ENCODE data around the gene KL.

KL gene

GRCh38 chr13:32968793-32969192 lies 47.4 kb upstream of the KL start:
- no peak for TF ChIP-seq EZH2 (IDR thresholded peaks at IDR 0.05; ENCODE audit: borderline replicate concordance, low read depth, low read length, severe bottlenecking)
- TF ChIP-seq CTCF (IDR thresholded peaks at IDR 0.05; ENCODE audit: borderline replicate concordance, extremely low read depth, low read length, poor library complexity, severe bottlenecking) = no peak

GRCh38 chr13:32969516-32969941 lies 46.7 kb upstream of the KL start:
- no peak overlapping the region for H3K27ac ChIP-seq (ENCODE audit: low read length)
- no peak for ATAC-seq (ENCODE audit: insufficient read depth, low read depth)

More at GRCh38 chr13:32968793-32969192, 47.4 kb upstream of the KL start:
- no peak overlapping the region for H2AFZ ChIP-seq (ENCODE audit: low read depth, low read length)
- H3K27me3 ChIP-seq (ENCODE audit: insufficient read depth, low read length, poor library complexity) = peaks cover 4% of the 10 kb centered on the region
- H3K79me2 ChIP-seq (ENCODE audit: insufficient read depth, low read length) = no peaks in the 10 kb centered on the region
- no peaks in the 10 kb centered on the region for H3K9me3 ChIP-seq (ENCODE audit: insufficient read depth, low read length, severe bottlenecking)
- no peak overlapping the region for H3K4me3 ChIP-seq (ENCODE audit: low read depth in 1 of 2, low read length in 2 of 2)
- no peak overlapping the region for H3K27ac ChIP-seq (ENCODE audit: low read length)
- no peak overlapping the region for H3K9ac ChIP-seq (ENCODE audit: low read depth, low read length)
- DNase-seq (no peak), ATAC-seq (ENCODE audit: insufficient read depth, low read depth) (no peak)
- H3K4me1 ChIP-seq (ENCODE audit: insufficient read depth, low read length) = no peaks in the 10 kb centered on the region
- H3K36me3 ChIP-seq (ENCODE audit: insufficient read depth, low read length) = no peaks in the 10 kb centered on the region
- H3K4me2 ChIP-seq (ENCODE audit: insufficient read depth, low read length) = no peak overlapping the region
- H4K20me1 ChIP-seq (ENCODE audit: insufficient read depth, low read length) = no peaks in the 10 kb centered on the region

GRCh38 chr13:32976056-32976805 lies 40.0 kb upstream of the KL start:
- no peak for DNase-seq

More at GRCh38 chr13:32969516-32969941, 46.7 kb upstream of the KL start:
- no peak overlapping the region for H3K4me2 ChIP-seq (ENCODE audit: insufficient read depth, low read length)
- no peak overlapping the region for H3K9ac ChIP-seq (ENCODE audit: low read depth, low read length)
- TF ChIP-seq EZH2 (IDR thresholded peaks at IDR 0.05; ENCODE audit: borderline replicate concordance, low read depth, low read length, severe bottlenecking) (no peak), CTCF (IDR thresholded peaks at IDR 0.05; ENCODE audit: borderline replicate concordance, extremely low read depth, low read length, poor library complexity, severe bottlenecking) (no peak)
- H3K4me3 ChIP-seq (ENCODE audit: low read depth in 1 of 2, low read length in 2 of 2) = no peak overlapping the region
- peaks cover 4% of the 10 kb centered on the region for H3K27me3 ChIP-seq (ENCODE audit: insufficient read depth, low read length, poor library complexity)
- H2AFZ ChIP-seq (ENCODE audit: low read depth, low read length) = no peak overlapping the region
- H4K20me1 ChIP-seq (ENCODE audit: insufficient read depth, low read length) = no peaks in the 10 kb centered on the region
- H3K79me2 ChIP-seq (ENCODE audit: insufficient read depth, low read length) = no peaks in the 10 kb centered on the region
- no peaks in the 10 kb centered on the region for H3K9me3 ChIP-seq (ENCODE audit: insufficient read depth, low read length, severe bottlenecking)
- no peak for DNase-seq
- no peaks in the 10 kb centered on the region for H3K4me1 ChIP-seq (ENCODE audit: insufficient read depth, low read length)
- H3K36me3 ChIP-seq (ENCODE audit: insufficient read depth, low read length) = no peaks in the 10 kb centered on the region

More at GRCh38 chr13:32976056-32976805, 40.0 kb upstream of the KL start:
- no peaks in the 10 kb centered on the region for H3K36me3 ChIP-seq (ENCODE audit: insufficient read depth, low read length)
- no peaks in the 10 kb centered on the region for H3K27me3 ChIP-seq (ENCODE audit: insufficient read depth, low read length, poor library complexity)
- no peaks in the 10 kb centered on the region for H4K20me1 ChIP-seq (ENCODE audit: insufficient read depth, low read length)
- H3K4me1 ChIP-seq (ENCODE audit: insufficient read depth, low read length) = no peaks in the 10 kb centered on the region
- no peak overlapping the region for H3K4me2 ChIP-seq (ENCODE audit: insufficient read depth, low read length)
- H3K27ac ChIP-seq (ENCODE audit: low read length) = no peak overlapping the region
- TF ChIP-seq EZH2 (IDR thresholded peaks at IDR 0.05; ENCODE audit: borderline replicate concordance, low read depth, low read length, severe bottlenecking) (no peak), CTCF (IDR thresholded peaks at IDR 0.05; ENCODE audit: borderline replicate concordance, extremely low read depth, low read length, poor library complexity, severe bottlenecking) (no peak)
- H3K4me3 ChIP-seq (ENCODE audit: low read depth in 1 of 2, low read length in 2 of 2) = no peak overlapping the region
- H2AFZ ChIP-seq (ENCODE audit: low read depth, low read length) = no peak overlapping the region
- ATAC-seq (ENCODE audit: insufficient read depth, low read depth) = no peak
- no peaks in the 10 kb centered on the region for H3K79me2 ChIP-seq (ENCODE audit: insufficient read depth, low read length)
- H3K9ac ChIP-seq (ENCODE audit: low read depth, low read length) = no peak overlapping the region
- H3K9me3 ChIP-seq (ENCODE audit: insufficient read depth, low read length, severe bottlenecking) = no peaks in the 10 kb centered on the region
